HG03097 (cell line): ENCODE measurements around the gene LENEP.

Experiments
- ATAC-seq: cut with Tn5 transposase; IDR thresholded peaks from one replicate; pipeline ENCODE4 v1.9.1; 2021; ENCODE audit not compliant: unreplicated experiment, low FRiP score

The LENEP gene

DNA sequence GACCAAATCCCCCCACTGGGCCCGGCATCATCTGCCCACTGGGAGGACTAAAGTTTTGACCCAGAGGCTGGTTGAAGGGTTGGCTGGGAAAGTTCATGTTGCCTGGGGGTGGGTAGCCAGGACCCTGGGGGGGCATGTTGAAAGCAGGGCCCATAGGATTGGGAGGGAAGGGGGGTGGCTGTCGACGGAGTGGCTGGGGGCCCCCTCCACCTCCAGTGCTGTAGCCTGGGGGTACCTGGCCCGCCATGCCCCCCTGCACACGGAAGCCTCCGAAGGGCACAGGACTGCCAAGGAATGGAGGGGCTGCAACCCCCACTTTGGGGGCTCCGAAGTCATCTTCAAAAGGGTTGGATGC is 34.0 kb upstream of the LENEP start:
- no peak for ATAC-seq

DNA sequence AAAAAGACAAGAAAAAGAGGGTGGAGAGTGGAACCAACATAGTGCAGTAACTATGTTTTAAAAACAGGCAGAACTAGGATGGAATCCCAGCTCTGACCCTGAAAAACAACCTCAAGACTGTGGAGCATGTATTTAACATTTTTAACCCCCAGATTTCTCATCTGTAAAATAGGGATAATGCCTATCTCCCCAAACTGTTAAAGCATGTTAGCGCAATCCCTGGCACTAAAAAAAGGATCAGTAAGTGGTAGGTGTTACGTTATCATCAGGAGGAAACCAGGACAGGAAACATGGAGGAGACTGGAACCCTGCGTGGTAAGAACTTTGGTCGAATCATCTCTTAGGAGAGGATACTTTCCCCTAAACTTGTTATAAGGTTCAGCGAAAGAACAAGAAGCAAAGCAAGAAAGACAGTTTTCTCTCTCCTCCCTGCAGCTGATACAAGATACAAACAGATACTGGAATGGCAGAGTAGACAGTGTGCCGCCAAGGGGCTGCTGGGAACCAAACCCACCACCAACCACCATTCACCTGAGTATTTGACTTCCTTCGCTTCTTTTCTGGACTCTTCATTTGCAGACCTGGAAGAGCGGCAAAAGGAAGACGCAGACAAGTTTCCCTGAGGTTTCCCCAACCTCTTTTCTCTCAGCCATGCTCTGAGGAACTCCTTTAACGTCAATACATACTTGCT is 32.8 kb upstream of the LENEP start:
- no peak for ATAC-seq

- ATAC-seq, result peak; percentile 51
Observed at GRCh38 chr1:154961207-154962155, 31.9 kb upstream of the LENEP start, which contains the start of gene PYGO2. PYGO2 (minus strand) TSS chr1:154961782; CDS start chr1:154961576, 206 bp downstream.

DNA sequence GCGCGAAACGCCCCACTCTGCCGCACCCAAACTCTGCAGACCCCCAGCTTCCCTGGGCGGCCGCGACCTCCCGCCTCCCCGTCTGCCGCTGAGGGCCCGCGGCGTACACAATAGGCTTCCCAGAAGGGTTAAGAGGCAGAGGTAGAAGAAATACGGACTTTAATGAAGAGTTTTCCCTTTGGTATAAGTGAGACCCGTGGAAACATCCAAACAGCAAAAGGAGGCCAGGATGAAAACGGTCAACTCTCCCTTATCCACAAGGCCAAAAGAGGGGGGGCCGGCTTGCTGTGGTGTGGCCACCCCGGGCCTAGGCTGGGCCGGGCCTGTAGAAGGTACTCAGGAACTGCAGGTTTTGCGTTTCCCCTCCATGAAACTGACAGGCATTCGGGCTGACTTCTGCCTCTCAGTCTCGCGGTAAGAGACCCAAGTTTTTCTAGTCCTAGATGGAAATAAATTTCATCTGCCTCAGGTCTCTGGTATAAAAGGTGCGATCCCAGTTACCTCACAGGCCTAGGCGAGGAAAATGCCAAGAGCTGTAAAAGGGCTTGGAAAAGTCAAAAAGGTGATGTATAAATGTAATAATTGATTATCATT is 31.1 kb upstream of the LENEP start:
- ATAC-seq, result peak; percentile 3

GRCh38 chr1:154962795-154963330 is 30.5 kb upstream of the LENEP start:
- no peak for ATAC-seq

GRCh38 chr1:154963643-154964042 is 29.7 kb upstream of the LENEP start:
- ATAC-seq, result no peak

DNA sequence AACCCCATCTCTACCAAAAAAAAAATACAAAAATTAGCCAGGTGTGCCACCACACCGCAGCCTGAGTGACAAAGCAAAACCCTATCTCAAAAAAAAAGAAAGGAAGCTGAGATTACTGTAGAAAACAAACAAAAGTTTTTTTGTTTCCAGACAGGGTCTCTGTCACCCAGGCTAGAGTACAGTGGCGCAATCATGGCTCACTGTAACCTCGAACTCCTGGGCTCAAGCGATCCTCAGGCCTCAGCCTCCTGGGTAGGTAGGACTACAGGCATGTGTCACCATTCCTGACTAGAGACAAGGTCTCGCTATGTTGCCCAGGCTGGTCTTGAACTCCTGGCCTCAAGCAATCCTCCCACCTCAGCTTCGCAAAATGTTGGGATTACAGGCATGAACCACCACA is 29.0 kb upstream of the LENEP start:
- ATAC-seq, result no peak

DNA sequence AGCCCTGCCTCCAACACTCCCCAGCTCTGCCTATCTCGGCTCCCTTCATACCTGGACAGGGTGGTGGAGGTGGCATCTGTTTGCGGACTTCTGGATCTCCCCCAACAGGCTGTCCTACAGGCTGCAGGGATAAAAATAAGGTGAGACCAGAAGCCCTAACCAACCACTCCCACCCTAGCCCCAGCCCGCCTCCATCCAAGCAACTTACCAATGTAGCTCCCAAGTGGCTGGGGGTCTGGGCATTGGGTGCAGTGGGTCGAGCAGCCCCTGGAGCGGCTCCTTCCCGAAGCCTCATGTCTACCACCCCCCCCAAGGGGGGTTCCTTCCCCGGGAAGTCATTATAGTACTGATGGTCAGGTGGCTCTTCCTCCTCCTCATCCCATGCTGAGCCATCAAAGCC is 27.3 kb upstream of the LENEP start:
- no peak for ATAC-seq

DNA sequence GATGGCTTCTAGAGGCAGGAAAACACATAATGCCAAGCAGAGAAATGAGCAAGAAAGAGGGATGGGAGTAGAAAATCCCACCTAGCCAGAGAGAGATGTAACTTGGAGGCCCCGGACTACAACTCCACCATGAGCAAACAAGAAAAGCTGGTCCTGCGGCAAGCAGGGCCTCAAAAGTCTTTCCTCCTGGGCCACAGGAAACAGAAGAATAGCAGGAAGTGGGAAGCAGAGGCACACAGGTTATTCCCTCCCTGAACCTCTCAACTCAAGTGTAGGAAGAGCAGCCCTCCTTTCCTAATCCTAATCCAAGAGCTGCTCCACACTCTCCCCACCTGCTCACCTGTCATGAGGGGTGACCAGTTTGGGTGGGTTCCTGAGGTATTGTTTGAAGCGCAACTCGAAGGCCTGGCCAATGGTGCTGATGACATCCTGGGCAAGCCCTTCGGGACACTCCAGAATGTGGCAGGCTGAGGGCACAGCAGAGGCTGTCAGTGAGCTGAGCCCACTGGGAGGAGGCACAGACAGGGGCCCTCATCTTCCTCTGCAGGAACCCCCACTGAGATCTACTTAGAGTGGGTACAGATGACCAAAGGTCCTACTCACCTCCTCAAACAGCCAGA is 25.9 kb upstream of the LENEP start:
- no peak for ATAC-seq

DNA sequence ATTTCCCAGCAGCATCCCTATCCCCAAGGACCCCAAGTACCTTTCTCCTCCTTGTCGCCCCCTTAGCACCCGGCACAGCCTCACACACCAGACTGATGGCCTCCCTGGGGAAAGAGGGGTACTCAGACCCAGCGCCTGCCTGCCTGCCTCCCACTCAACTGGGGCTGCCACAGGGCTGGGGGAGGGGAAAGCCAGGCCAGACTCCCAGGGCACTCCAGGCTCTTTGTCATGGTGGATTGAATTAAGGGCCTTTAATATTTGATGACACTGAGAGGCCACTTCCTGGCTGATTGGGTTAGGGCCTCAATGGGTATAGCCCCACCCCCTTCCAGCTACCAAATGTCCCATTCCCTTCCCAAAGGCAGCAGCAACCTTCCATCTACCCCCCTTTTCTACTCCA is 24.7 kb upstream of the LENEP start:
- ATAC-seq, result no peak

DNA sequence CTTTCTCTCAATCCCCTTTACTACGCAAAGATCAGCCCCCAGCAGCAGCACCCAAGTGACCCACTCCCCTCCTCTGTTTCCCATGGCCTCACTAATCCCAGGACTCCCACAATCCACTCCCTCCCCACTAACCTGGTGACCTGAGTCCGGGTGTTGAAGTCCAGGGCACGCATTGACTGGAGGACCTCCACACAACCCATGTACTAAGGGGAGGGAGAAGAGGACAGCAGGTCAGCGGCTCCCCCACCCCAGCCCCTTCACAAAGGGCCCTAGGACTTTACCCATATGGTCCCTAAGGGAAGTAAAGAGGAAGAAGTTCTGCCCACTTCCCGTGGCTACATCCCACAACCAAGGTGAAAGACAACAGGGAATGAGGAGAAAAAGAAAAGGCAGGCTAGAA is 24.1 kb upstream of the LENEP start:
- no peak for ATAC-seq

DNA sequence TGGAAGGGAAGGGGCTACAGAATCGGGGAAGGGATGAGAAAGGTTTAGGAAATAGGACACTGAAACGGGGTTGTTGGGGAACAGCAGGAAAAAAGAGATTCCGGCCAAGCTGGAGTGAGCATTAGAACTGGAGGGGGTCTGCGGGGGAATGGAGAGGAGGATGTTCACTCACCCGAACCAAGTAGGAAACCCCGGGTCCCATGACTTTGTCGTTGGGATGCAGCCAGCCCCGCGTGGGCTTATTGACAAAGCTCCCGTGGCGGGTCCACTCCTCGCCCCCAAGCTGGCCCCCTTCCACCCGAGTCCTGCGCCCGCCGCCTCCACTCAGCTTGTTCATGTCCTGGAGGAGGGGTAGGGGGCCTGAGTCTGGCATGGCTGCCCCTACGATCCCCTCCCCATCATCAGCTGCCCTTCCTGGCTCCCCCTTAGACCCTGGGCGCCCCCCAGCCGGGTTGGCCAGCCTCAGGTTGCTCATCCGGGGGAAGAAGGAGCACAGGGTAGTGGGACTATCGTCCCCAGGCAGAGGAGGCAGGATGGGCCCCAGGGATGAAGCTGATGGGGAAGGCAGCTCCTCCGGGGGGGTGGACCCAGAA is 23.4 kb upstream of the LENEP start:
- ATAC-seq, result no peak

- no peak for ATAC-seq
Observed at GRCh38 chr1:154970631-154971340, 22.6 kb upstream of the LENEP start, which contains the start of gene SHC1. SHC1 (minus strand) TSS chr1:154970747; CDS start chr1:154970526, 221 bp downstream.

DNA sequence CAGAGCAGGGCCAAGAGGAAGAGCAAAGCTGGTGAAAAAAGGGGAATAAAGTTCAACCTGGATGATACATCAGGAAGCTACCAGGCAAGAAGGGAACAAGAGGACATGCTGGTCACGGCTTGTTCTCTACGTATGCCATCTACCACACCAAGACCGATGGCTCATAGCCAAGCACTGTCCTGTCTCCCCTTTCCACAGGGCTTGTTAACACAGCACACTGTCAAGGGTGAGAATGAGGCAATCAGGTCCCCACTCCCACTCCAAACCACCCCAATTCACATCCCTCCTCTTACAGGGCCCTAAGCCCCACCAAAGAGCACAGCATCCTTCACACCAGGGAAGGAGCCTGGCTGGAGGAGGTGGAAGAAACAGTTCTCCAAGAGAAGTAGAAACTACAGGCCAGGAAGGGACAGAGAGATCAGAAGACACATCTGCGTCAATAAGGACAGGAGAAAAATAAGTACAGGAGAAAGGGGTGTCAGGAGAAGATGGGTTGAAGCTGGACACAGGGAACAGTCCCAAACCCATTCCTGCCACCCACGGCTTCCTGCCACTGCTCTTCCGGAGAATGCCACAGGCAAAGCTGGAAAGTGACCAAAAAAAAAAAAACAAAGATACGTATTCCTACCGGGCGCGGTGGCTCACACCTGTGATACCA is 21.9 kb upstream of the LENEP start:
- no peak for ATAC-seq

DNA sequence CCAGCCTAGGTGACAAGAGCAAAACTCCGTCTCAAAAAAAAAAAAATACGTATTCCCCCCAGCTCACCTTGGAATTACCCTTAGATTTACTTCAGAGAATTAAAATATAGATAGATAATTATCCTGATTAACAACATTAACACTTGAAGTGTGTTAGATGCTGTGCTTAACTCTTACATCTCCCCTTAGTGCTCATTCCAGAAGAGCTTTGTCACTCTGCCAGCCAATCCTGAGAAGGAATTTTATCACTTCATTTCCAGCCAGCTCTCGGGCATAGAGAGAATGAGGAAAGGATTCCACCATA is 21.2 kb upstream of the LENEP start:
- no peak for ATAC-seq

- no peak for ATAC-seq
Observed at GRCh38 chr1:154972517-154973343, 20.7 kb upstream of the LENEP start.

- peak; percentile 25 for ATAC-seq
Observed at GRCh38 chr1:154973344-154974101, 19.9 kb upstream of the LENEP start.
